Mesendoderm (in vitro differentiated cells): ENCODE results near the gene IQCH.

Experiments used
- DNase-seq: peaks from one replicate; pipeline ENCODE4 v3.0.0; 2013
- H2AK5ac ChIP-seq: 2 replicates; pipeline ENCODE4 v1.6.1; 2013; ENCODE audit warnings: low read length, inconsistent platforms
- H2BK120ac ChIP-seq: 2 replicates; pipeline ENCODE4 v1.6.1; 2013; ENCODE audit warnings: low read depth, mild to moderate bottlenecking, low read length, moderate library complexity, mixed read lengths
- H2BK15ac ChIP-seq: replicated peaks from 2 replicates; pipeline ENCODE4 v1.6.1; 2013; ENCODE audit warnings: low read depth, mild to moderate bottlenecking, moderate library complexity
- H2BK5ac ChIP-seq: 2 replicates; pipeline ENCODE4 v1.6.1; 2013; ENCODE audit warnings: low read length, inconsistent platforms
- H3K18ac ChIP-seq: 2 replicates; pipeline ENCODE4 v1.6.1; 2013; ENCODE audit warnings: mild to moderate bottlenecking, low read length, mixed read lengths
- H3K23ac ChIP-seq: one replicate; pipeline ENCODE4 v1.6.1; 2013; ENCODE audit warnings: low read length
- H3K27ac ChIP-seq: 2 replicates; pipeline ENCODE4 v1.5.1; 2013; ENCODE audit warnings: low read depth, mild to moderate bottlenecking, inconsistent platforms, low read length, moderate library complexity
- H3K27me3 ChIP-seq: 2 replicates; pipeline ENCODE4 v1.6.1; 2013; ENCODE audit warnings: low read length, control low read depth, mild to moderate bottlenecking, inconsistent platforms; ENCODE audit not compliant: insufficient read depth, poor library complexity
- H3K36me3 ChIP-seq: 2 replicates; pipeline ENCODE4 v1.6.1; 2013; ENCODE audit warnings: low read length, inconsistent platforms; ENCODE audit not compliant: control insufficient read depth, insufficient read depth
- H3K4ac ChIP-seq: one replicate; pipeline ENCODE4 v1.6.1; 2013; ENCODE audit warnings: low read depth, mild to moderate bottlenecking, low read length, moderate library complexity
- H3K4me1 ChIP-seq: 2 replicates; pipeline ENCODE4 v1.6.1; 2013; ENCODE audit warnings: low read depth, low read length, inconsistent platforms; ENCODE audit not compliant: control insufficient read depth
- H3K4me2 ChIP-seq: 2 replicates; pipeline ENCODE4 v1.6.1; 2013; ENCODE audit warnings: low read length
- H3K4me3 ChIP-seq: 2 replicates; pipeline ENCODE4 v1.5.1; 2013; ENCODE audit warnings: mild to moderate bottlenecking, low read length
- H3K56ac ChIP-seq: one replicate; pipeline ENCODE4 v1.6.1; 2013; ENCODE audit warnings: low read length
- H3K79me1 ChIP-seq: 2 replicates; pipeline ENCODE4 v1.6.1; 2013; ENCODE audit warnings: low read length, inconsistent platforms
- H3K79me2 ChIP-seq: 2 replicates; pipeline ENCODE4 v1.6.1; 2013; ENCODE audit warnings: mild to moderate bottlenecking, low read length; ENCODE audit not compliant: control insufficient read depth, insufficient read depth
- H3K9ac ChIP-seq: 2 replicates; pipeline ENCODE4 v1.6.1; 2013; ENCODE audit warnings: low read length, inconsistent platforms
- H4K5ac ChIP-seq: one replicate; pipeline ENCODE4 v1.6.1; 2013; ENCODE audit warnings: low read length
- H4K8ac ChIP-seq: one replicate; pipeline ENCODE4 v1.6.1; 2013; ENCODE audit warnings: low read depth, mild to moderate bottlenecking, control low read depth, low read length, moderate library complexity
- WGBS: extraction: QIAGEN DNeasy Blood & Tissue Kit; methylation state at CpG from one replicate; pipeline ENCODE4 v1.1.7; 2013; ENCODE audit warnings: low lambda C conversion rate, missing lambda C conversion rate; ENCODE audit not compliant: insufficient coverage; ENCODE audit errors: extremely low coverage; 5-methylcytosine and 5-hydroxymethylcytosine counted together

Gene IQCH

GRCh38 chr15:67384761-67385160 lies 130.2 kb downstream of the IQCH start:
- Histone ChIP-seq H3K23ac (no peak overlapping the region), H3K18ac (no peak overlapping the region), H3K79me2 (no peaks in the 10 kb centered on the region), H3K79me1 (no peaks in the 10 kb centered on the region), H3K4me3 (no peak overlapping the region), H3K9ac (no peak overlapping the region), H3K4ac (no peak overlapping the region), H3K36me3 (no peaks in the 10 kb centered on the region), H3K4me2 (no peak overlapping the region), H2BK15ac (no peak overlapping the region), H3K27me3 (no peaks in the 10 kb centered on the region), H4K8ac (no peak overlapping the region), H2AK5ac (no peak overlapping the region), H2BK5ac (no peak overlapping the region), H3K4me1 (no peaks in the 10 kb centered on the region), H4K5ac (no peak overlapping the region), H2BK120ac (no peak overlapping the region), H3K27ac (no peak overlapping the region), H3K56ac (no peak overlapping the region)
- DNase-seq: no peak
- no CpG with 5 or more reads among the region's 4 CpGs for WGBS

DNA sequence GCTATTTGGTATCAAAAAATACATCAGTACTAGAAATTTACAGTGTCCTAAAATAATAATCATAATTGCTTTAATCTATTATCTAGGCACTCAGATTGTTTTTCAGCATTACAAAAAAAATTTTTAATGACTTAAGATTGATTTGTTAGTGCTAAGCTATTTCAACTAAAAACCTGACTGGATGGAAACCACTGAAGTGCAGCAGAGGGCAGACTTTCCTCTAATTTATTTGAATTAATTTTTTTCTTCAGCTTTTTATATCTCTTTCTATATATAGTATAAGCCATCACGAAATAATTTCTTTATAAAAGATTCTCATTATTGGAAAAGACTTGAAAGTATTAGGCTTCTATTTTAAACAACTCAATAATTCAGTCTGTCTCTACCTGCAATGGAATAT lies 131.4 kb downstream of the IQCH start:
- no peak overlapping the region for H3K18ac ChIP-seq
- H2BK120ac ChIP-seq: no peak overlapping the region
- H3K56ac ChIP-seq: no peak overlapping the region
- H2AK5ac ChIP-seq: no peak overlapping the region
- WGBS: no CpG with 5 or more reads among the region's 1 CpG
- H3K4me1 ChIP-seq: no peaks in the 10 kb centered on the region
- H3K4me3 ChIP-seq: no peak overlapping the region
- no peak overlapping the region for H3K4me2 ChIP-seq
- H3K36me3 ChIP-seq: no peaks in the 10 kb centered on the region
- H4K8ac ChIP-seq: no peak overlapping the region
- H3K79me1 ChIP-seq: no peaks in the 10 kb centered on the region
- H3K27ac ChIP-seq: no peak overlapping the region
- no peak overlapping the region for H3K4ac ChIP-seq
- no peaks in the 10 kb centered on the region for H3K79me2 ChIP-seq
- DNase-seq: no peak
- no peak overlapping the region for H3K23ac ChIP-seq
- no peak overlapping the region for H2BK15ac ChIP-seq
- no peak overlapping the region for H3K9ac ChIP-seq
- no peak overlapping the region for H4K5ac ChIP-seq
- H2BK5ac ChIP-seq: no peak overlapping the region
- no peaks in the 10 kb centered on the region for H3K27me3 ChIP-seq

- H3K4me3 ChIP-seq: no peak overlapping the region
- H3K4me2 ChIP-seq: no peak overlapping the region
- H4K8ac ChIP-seq: no peak overlapping the region
- no peak overlapping the region for H2BK120ac ChIP-seq
- H3K9ac ChIP-seq: no peak overlapping the region
- no peak overlapping the region for H4K5ac ChIP-seq
- no peak overlapping the region for H3K4ac ChIP-seq
- H2AK5ac ChIP-seq: no peak overlapping the region
- no peak overlapping the region for H3K23ac ChIP-seq
- WGBS: no CpG with 5 or more reads among the region's 2 CpGs
- no peaks in the 10 kb centered on the region for H3K79me1 ChIP-seq
- no peaks in the 10 kb centered on the region for H3K4me1 ChIP-seq
- no peaks in the 10 kb centered on the region for H3K27me3 ChIP-seq
- H3K27ac ChIP-seq: no peak overlapping the region
- H2BK15ac ChIP-seq: no peak overlapping the region
- H3K79me2 ChIP-seq: no peaks in the 10 kb centered on the region
- H3K36me3 ChIP-seq: no peaks in the 10 kb centered on the region
- H3K18ac ChIP-seq: no peak overlapping the region
- H3K56ac ChIP-seq: no peak overlapping the region
- no peak overlapping the region for H2BK5ac ChIP-seq
- DNase-seq: no peak
These were observed 132.4 kb downstream of the IQCH start for GRCh38 chr15:67386947-67387346.

DNA sequence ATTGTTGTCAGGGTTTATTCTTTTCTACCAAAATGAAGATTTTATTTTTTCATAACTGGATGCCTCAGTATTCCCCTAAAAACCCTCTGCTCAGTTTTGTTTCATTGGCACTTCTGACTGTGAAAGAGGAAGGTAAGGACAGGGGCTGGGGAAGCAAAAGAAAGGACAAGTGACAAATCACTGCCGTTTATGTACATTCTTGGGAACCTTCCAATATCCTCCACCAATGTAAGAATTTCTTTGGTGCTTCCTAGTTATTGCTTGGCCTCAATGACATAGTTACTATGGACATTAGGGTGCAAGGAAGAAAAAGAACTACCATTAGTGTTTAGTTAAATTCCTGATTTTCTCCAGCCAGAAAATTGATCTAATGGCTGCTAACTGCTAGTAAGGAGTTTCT lies 135.4 kb downstream of the IQCH start:
- Histone ChIP-seq H3K18ac (no peak overlapping the region), H2BK120ac (no peak overlapping the region), H3K79me2 (no peaks in the 10 kb centered on the region), H3K36me3 (no peaks in the 10 kb centered on the region), H2BK15ac (no peak overlapping the region), H3K4me3 (no peak overlapping the region), H3K23ac (no peak overlapping the region), H4K8ac (no peak overlapping the region), H3K56ac (no peak overlapping the region), H3K27me3 (no peaks in the 10 kb centered on the region), H3K27ac (no peak overlapping the region), H3K4me1 (no peaks in the 10 kb centered on the region), H3K9ac (no peak overlapping the region), H3K79me1 (no peaks in the 10 kb centered on the region), H4K5ac (no peak overlapping the region), H3K4me2 (no peak overlapping the region), H2BK5ac (no peak overlapping the region), H3K4ac (no peak overlapping the region), H2AK5ac (no peak overlapping the region)
- no peak for DNase-seq
- WGBS: no CpG with 5 or more reads among the region's 1 CpG

- DNase-seq: no peak
- no peaks in the 10 kb centered on the region for H3K27me3 ChIP-seq
- H3K36me3 ChIP-seq: no peaks in the 10 kb centered on the region
- H3K9ac ChIP-seq: no peak overlapping the region
- no peak overlapping the region for H3K4me3 ChIP-seq
- H2AK5ac ChIP-seq: no peak overlapping the region
- H3K27ac ChIP-seq: no peak overlapping the region
- H2BK15ac ChIP-seq: no peak overlapping the region
- H2BK120ac ChIP-seq: no peak overlapping the region
- H3K23ac ChIP-seq: no peak overlapping the region
- no CpG with 5 or more reads among the region's 9 CpGs for whole genome bisulfite sequencing
- H3K4ac ChIP-seq: no peak overlapping the region
- H3K79me2 ChIP-seq: no peaks in the 10 kb centered on the region
- no peak overlapping the region for H3K18ac ChIP-seq
- H3K79me1 ChIP-seq: no peaks in the 10 kb centered on the region
- no peak overlapping the region for H3K4me2 ChIP-seq
- H4K5ac ChIP-seq: no peak overlapping the region
- no peak overlapping the region for H4K8ac ChIP-seq
- H3K56ac ChIP-seq: no peak overlapping the region
- H3K4me1 ChIP-seq: no peaks in the 10 kb centered on the region
- H2BK5ac ChIP-seq: no peak overlapping the region
These were observed 140.5 kb downstream of the IQCH start for GRCh38 chr15:67394873-67395639.

- Histone ChIP-seq H3K4me2 (no peak overlapping the region), H2BK5ac (no peak overlapping the region), H4K5ac (no peak overlapping the region), H3K79me1 (no peaks in the 10 kb centered on the region), H3K23ac (no peak overlapping the region), H2BK120ac (no peak overlapping the region), H3K9ac (no peak overlapping the region), H3K4me1 (no peaks in the 10 kb centered on the region), H3K27ac (no peak overlapping the region), H2AK5ac (no peak overlapping the region), H3K18ac (no peak overlapping the region), H3K79me2 (no peaks in the 10 kb centered on the region), H3K4me3 (no peak overlapping the region), H4K8ac (no peak overlapping the region), H3K4ac (no peak overlapping the region), H2BK15ac (no peak overlapping the region), H3K36me3 (no peaks in the 10 kb centered on the region), H3K27me3 (no peaks in the 10 kb centered on the region), H3K56ac (no peak overlapping the region)
- no CpG with 5 or more reads among the region's 5 CpGs for WGBS
- DNase-seq: no peak
These were observed 141.5 kb downstream of the IQCH start for GRCh38 chr15:67396114-67396513.
